ENCODE data around the gene CTCFL.

CTCFL gene

GRCh38 chr20:57559658-57560553 is 35.0 kb upstream of the CTCFL start:
- no peak for DNase-seq

GRCh38 chr20:57559289-57559634 is 34.3 kb upstream of the CTCFL start:
- DNase-seq = no peak

DNA sequence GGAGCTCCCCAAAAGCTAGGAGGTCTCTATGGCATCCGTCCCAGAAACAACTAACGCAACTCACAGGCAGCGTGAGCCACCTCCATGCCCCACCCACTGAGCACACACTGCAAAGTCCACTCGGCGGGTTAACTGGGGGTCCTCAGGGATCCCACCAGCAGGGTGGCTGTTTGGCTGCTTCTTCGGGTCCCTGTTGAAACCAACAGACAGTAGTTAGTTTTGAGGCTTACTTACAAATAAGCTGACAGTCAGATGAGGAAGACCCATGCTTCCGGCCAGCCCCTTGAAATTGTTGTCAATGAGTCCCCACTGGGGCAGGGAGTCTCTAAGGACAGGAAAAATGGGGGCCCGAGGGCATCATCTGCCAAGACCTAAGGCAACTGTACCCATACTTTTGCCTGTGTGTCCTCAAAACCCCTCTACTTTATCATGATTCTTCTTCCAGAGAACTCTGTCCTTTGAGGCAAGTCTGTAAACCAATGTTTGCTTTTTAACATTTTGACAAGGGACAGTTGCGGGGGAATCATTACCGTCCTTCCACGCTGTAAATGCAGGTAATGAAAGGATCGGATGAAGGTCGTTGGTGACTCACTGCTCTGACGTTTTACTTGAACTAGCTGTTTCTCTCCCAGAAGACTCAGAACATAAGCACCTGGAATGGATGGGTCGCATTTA is 33.8 kb upstream of the CTCFL start:
- DNase-seq = no peak

GRCh38 chr20:57557926-57558613 is 33.1 kb upstream of the CTCFL start:
- DNase-seq = no peak

GRCh38 chr20:57556980-57557274 is 32.0 kb upstream of the CTCFL start:
- DNase-seq = no peak

GRCh38 chr20:57555457-57556184 is 30.7 kb upstream of the CTCFL start:
- DNase-seq = no peak

- no peak for DNase-seq
Measured at GRCh38 chr20:57553376-57554018, 28.6 kb upstream of the CTCFL start.

GRCh38 chr20:57552471-57552870 is 27.5 kb upstream of the CTCFL start:
- no peak for DNase-seq

DNA sequence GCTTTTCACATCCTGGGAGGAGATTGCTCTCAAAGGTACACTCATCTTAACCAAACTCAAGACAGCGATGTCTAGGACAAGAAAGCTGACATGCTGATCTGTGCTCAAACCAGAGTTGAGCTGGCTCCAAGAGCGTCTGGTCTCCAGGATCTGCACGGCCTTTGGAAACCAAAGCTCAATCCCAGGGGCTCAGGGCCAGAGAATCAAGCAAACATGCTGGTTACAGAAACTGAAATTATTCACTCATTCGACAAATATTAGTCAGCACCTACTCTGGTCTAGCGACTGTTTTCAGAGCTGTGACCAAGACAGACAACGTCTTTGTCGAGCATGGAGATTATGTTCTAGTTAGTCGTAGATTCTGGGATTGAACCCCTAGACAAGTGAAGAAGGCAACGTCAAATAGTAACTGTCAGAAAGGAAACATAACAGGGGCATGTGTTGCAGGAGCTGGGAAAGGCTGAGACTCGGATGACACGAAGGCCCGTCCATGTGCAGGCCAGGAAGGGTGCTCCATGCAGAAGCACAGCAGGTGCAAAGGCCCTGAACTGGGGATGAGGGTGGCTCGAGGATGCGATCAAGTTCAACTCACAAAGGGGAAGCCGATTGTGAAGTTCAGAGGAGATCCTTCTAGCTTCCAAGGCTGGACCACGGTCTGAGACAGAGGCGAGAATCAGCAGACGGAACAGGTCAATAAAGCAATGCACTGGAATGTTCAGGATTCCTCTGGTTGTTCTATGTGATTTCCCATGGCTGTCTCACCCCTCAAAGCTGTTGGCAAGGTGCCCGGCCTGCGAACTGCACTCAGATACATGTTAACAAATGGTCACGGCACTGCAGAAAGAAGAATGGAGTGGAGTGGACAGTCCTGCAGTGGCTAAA is 23.5 kb upstream of the CTCFL start:
- no peak for DNase-seq

GRCh38 chr20:57546956-57547649 is 22.2 kb upstream of the CTCFL start:
- peak; percentile 18 for DNase-seq

DNA sequence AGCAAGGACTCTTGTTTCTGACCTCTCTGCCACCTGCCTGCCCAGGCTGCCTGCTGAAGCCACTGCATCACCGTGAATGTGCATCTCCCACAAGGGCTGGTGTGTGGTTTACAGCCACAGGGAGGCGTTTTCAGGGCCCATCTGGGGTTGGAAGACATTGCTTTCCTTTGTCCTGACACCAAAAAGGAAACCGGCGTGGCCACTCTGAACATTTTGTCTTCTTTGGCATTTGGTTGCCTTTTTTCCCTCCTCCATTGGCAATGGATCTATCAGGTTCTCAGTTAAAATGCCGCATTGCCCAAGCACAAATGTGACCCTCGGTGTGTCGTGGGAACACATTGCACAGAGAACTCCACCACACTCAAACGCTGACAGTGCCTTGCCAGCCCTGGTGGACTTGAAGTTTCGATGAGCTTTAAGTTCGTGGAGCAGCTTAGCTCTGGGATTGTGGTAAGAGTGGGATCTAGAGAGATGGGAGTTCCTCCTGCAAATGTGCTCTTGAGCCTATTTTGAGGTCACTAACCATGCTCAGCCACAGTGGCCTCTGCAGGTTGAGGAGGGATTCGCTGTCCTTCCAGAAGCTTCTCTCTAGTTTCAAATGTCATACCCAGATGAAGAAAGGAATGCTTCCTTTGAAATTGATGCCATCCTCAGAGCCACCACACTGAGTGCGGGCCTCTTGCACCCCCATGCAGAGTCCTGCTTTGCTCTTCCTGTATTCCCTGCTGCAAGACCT is 21.2 kb upstream of the CTCFL start:
- DNase-seq = no peak

DNA sequence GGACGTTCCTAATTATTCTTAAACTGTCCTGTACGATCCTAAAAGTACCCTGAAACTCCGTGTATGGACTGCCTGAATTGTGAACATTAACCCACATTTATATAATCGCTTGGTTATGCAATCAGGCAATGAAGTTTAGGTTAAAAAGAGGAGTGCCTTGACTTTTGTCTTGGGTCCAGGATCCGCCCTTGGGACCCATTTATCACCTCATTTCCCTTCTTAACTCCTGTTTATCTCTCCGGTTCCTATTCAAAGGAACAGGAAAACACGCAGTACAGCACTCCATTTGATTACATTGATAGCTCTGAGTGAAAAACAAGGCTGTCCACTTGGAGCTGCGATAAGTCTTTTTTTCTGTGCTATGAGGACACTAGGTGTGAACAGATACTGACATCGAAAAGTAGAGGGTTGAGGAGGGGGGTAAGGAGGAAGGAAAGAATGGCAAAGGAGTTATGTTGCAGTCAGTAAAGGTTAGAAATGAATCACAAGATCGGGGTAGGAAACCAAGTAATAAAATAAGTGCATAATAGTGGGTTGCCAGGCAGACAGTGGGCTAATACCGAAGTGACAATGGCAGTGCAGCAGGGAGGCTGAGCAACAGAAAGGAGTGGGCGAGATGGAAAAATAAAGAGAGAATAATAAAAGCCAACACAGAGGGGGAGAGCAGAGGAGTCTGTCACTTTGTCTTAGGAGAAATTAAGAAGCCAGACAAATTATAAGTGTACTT is 20.1 kb upstream of the CTCFL start:
- DNase-seq = peak; percentile 9

DNA sequence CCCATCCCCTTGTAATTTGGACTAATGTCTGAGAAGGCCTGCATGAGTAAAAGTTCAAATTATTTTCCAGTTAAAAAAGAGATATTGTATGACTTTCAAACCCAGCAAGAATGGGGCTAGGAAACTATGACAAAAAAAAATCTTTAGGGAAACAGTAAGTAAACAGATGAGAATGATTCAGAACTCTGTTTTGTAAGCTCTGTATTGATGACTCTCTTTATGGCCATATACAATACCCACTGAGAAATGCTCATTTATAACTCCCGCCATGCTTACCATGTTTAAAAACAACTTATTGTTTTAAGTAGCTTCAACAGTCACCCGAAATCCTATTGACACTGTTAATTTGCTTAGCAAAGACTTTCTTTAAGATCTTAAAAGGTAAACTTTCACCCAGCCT is 18.8 kb upstream of the CTCFL start:
- DNase-seq = no peak

DNA sequence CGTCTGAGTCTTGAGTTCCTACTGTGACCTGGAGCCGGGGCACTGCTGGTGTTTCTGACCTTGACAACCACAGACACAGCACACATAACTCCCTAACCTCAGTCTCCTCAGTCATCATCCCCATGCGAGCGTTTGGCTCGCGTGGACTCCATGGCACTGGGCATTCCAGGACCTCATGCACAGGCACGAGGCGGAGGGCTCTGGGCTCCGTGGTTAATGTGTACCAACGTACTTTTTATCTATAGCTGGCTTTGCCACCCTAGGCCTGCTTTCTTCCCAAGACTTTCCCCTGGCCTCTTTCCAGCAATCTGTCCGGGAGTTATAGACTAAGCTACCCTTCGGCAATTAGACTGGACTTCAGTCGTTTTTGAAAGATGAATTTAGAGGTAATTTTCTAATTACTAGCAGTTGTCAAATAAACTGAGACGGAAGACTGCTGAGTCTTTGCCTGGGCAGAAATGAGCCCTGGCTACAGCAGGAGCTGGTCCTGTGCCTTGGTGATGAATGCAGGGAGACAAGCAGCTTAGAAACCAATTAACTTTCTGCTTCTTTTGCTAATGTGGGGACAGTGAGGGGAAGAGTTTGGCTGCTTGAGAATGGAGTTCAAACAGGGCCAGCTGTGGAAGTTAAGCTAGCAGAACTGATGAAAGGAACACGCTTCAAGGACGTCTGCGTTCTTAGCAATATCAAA is 16.1 kb upstream of the CTCFL start:
- DNase-seq = peak; percentile 44

GRCh38 chr20:57539889-57540288 is 14.9 kb upstream of the CTCFL start:
- DNase-seq = no peak

DNA sequence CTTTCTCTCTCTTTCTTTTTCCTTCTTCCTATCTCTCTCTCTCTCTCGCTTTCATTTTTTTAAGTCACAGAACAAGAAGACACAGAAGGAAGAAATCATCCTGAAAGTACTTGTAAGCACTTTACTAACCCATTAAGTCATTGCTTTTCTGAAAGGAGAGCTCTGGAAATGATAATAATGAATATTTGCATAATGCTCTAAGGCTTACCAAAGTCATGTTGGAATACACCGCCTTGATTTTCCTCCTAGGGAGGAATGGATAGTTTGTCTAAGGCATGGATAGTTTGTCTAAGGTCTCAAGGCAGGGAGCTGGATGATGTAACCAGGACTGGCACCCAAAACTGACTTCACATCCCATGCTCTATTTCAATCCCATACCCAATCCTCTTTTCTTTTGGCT is 12.9 kb upstream of the CTCFL start:
- no peak for DNase-seq

DNA sequence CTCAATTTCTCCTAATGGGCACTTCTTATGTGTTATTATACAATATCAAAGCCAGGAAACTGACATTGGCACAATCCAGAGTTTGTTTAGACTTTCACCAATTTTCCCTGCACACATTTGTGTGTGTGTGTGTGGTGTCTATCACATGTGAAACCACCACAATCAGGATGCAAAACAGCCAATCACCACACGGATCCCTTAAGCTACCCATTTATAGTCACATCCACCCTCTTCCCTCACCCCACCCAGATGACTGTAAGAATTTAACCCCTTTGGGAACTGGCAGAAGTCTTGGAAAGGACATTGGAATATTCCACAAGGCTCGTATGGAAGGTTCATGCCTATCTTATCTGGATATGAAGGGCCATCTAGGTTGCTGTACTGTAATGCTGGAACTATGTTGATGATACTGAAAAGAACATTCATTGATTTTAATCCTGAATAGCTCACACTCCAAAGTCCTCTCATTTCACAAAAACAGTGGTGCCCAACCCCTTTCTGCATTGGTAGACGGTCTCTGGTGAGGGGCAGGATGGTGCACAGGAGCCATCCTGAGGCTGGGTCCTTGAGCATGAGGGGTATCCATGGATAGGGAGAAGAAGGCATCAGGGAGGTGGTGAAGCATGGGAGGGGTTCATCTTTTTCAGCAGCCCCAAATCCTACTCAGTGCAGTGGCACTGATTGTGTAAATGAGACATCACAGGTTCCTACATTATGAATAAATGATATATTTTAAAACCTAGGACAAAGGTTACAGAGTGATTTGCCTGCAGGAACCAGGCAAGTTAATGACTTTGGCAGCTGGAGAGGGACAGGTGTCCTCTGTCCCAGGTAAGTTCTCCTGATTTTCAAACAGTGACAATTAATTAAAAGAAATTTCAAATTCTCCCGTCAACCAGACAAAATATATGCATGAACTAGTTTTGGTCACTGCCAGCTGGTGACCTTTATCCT is 12.1 kb upstream of the CTCFL start:
- DNase-seq = no peak
